ENCODE results near the gene NIT2.

NIT2 gene

GRCh38 chr3:100401674-100402041 is 67.1 kb downstream of the NIT2 start:
- DNase-seq (ENCODE audit: low read depth), result peak; percentile 33
- no peak for TF ChIP-seq CTCF (IDR thresholded peaks at IDR 0.05; ENCODE audit: insufficient read depth, low read depth, low read length, missing control alignments)
- peak overlapping the region; percentile 93 for H3K4me3 ChIP-seq (ENCODE audit: low read length)

- no peak for TF ChIP-seq CTCF (IDR thresholded peaks at IDR 0.05; ENCODE audit: insufficient read depth, low read depth, low read length, missing control alignments)
- peak overlapping the region; percentile 93 for H3K4me3 ChIP-seq (ENCODE audit: low read length)
- peak; percentile 66 for DNase-seq (ENCODE audit: low read depth)
Measured at GRCh38 chr3:100402256-100402655, 67.7 kb downstream of the NIT2 start.

DNA sequence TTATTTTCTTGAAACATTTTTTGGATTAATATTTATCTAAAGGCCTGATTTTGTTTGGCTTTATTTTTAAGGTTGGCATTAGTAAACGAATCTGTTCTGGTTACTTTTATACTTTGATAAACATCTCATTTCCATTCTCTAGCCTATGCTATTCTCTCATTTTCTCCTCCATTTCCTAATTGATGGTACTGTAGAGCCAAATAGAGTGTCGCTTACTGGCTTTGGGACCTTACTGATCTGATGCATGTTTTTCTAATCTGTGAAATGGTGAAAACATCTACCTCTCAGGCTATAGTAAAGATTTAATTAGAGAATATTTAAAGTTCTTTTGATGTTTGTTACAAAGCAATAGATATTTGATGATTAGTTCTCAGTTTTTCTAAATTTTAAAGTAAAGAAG is 68.3 kb downstream of the NIT2 start:
- peak overlapping the region; percentile 6 for H3K4me3 ChIP-seq (ENCODE audit: low read length)
- DNase-seq (ENCODE audit: low read depth), result no peak
- no peak for TF ChIP-seq CTCF (IDR thresholded peaks at IDR 0.05; ENCODE audit: insufficient read depth, low read depth, low read length, missing control alignments)

- DNase-seq (ENCODE audit: low read depth), result no peak
- H3K4me3 ChIP-seq (ENCODE audit: low read length), result no peak overlapping the region
- TF ChIP-seq CTCF (IDR thresholded peaks at IDR 0.05; ENCODE audit: insufficient read depth, low read depth, low read length, missing control alignments), result no peak
Measured at GRCh38 chr3:100403362-100404249, 69.0 kb downstream of the NIT2 start.

- no peak overlapping the region for H3K4me3 ChIP-seq (ENCODE audit: low read length)
- no peak for DNase-seq (ENCODE audit: low read depth)
- TF ChIP-seq CTCF (IDR thresholded peaks at IDR 0.05; ENCODE audit: insufficient read depth, low read depth, low read length, missing control alignments), result no peak
Measured at GRCh38 chr3:100404250-100404548, 69.6 kb downstream of the NIT2 start.

DNA sequence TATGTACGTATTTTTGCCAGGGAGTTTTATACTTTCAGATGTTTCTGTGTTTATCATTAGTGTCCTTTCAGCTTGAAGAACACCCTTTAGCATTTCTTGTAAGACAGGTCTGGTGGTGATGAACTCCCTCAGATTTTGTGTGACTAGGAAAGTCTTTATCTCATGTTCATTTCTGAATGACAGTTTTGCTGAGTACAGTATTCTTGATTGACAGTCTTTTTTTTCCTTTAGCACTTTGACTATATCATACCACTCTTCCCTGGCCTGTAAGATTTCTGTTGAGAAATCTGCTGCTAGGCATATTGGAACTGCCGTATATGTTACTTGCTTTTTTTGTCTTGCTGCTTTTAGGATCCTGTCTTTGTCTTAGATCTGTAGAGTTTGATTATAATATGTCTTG is 72.6 kb downstream of the NIT2 start:
- peak; percentile 13 for DNase-seq (ENCODE audit: low read depth)
- no peak overlapping the region for H3K4me3 ChIP-seq (ENCODE audit: low read length)
- no peak for TF ChIP-seq CTCF (IDR thresholded peaks at IDR 0.05; ENCODE audit: insufficient read depth, low read depth, low read length, missing control alignments)

DNA sequence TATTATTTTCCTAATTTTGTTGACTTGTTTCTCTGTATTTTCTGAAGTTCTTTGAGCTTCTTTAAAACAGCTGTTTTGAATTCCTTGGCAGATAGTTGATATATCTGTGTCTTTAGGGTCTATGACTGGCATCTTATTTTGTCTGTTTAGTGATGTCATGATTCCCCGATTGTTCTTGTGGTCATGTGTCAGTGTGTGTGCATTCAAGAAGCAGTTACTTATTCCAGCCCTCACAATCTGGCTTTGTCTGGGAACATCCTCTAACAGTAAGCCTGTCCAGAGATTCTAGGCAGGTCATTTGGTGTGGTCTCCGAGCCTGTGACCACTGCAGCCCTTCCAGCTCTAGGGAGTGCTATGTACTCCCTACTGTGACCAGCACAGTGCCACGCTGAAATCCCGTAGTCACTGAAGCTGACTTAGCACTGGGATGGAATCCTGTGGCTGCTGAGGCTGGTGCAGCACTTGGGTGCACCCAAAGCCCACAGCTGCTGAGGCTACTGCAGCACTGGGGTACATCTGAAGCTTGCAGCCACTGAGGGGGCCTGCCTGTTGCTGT is 73.5 kb downstream of the NIT2 start:
- TF ChIP-seq CTCF (IDR thresholded peaks at IDR 0.05; ENCODE audit: insufficient read depth, low read depth, low read length, missing control alignments), result no peak
- no peak for DNase-seq (ENCODE audit: low read depth)
- H3K4me3 ChIP-seq (ENCODE audit: low read length), result no peak overlapping the region
